T-cell (primary cell): ENCODE results near the gene FAM241A. TPM values are rescaled to one million over a fixed set of nuclear protein-coding genes. Genes with fewer than 3 reads are reported as not detected.

Experiments used
- ATAC-seq, 4 experiments: fragments of 200-7000 bp in 3 of 4; fragments of 150-1000 bp in 1 of 4; cut with Tn5 transposase; replicated peaks in 1 of 4; 1 replicate in 3 of 4; 2 replicates in 1 of 4; pipeline ENCODE4 v1.10.0; 2021; ENCODE audit warnings: moderate library complexity in 3 of 4, mild to moderate bottlenecking in 2 of 4, moderate number of reproducible peaks in 1 of 4
- CTCF ChIA-PET, 2 donors: fragments of 300-600 bp; sonication (Branson Sonifier 250); formaldehyde crosslinking; loops; one replicate each; lab custom pipeline; 2022; ENCODE audit warnings: antibody characterized with exemption in 2 of 2; lab: Charles Lee
- POLR2A ChIA-PET, 2 donors: fragments of 300-600 bp; sonication (Branson Sonifier 250); formaldehyde crosslinking; loops; one replicate each; lab custom pipeline; 2022; ENCODE audit warnings: antibody characterized with exemption in 2 of 2; lab: Charles Lee
- DNase-seq, 35 experiments: peaks; one replicate each; pipeline versions ENCODE4 v3.0.0 to v3.0.0-alpha.2; 2013 to 2023
- H3K27ac ChIP-seq: one replicate; pipeline ENCODE4 v1.5.1; 2013; ENCODE audit warnings: low read length
- H3K27me3 ChIP-seq, 2 experiments: replicated peaks in 1 of 2; 1 replicate in 1 of 2; 2 replicates in 1 of 2; pipeline versions ENCODE4 v1.6.1 to v1.7.0; 2013; ENCODE audit warnings: low read length in 1 of 2, mixed read lengths in 1 of 2; ENCODE audit not compliant: control insufficient read depth in 2 of 2, insufficient read depth in 2 of 2; ENCODE audit errors: extremely low read depth in 1 of 2
- H3K36me3 ChIP-seq, 2 donors: 1 replicate in 1 of 2; 2 replicates in 1 of 2; pipeline versions ENCODE4 v1.6.1 to v1.7.0; 2013; ENCODE audit warnings: low read length in 1 of 2; ENCODE audit not compliant: control insufficient read depth in 2 of 2, insufficient read depth in 1 of 2; ENCODE audit errors: extremely low read depth in 1 of 2
- H3K4me1 ChIP-seq, 2 experiments: 1 replicate in 1 of 2; 2 replicates in 1 of 2; pipeline versions ENCODE4 v1.6.1 to v1.7.0; 2013; ENCODE audit warnings: low read length in 2 of 2, mixed read lengths in 1 of 2; ENCODE audit not compliant: insufficient read depth in 2 of 2, control insufficient read depth in 1 of 2; ENCODE audit errors: extremely low read depth in 1 of 2
- H3K4me3 ChIP-seq, 2 donors: 1 replicate in 1 of 2; 2 replicates in 1 of 2; pipeline versions ENCODE4 v1.5.1 to v1.7.0; 2013; ENCODE audit warnings: mild to moderate bottlenecking in 2 of 2, low read length in 1 of 2, moderate library complexity in 1 of 2; ENCODE audit not compliant: control insufficient read depth in 1 of 2; ENCODE audit errors: extremely low read depth in 1 of 2
- H3K9me3 ChIP-seq: 2 replicates; pipeline ENCODE4 v1.7.0; 2013
- H3K27ac Mint-ChIP-seq, 2 donors: one replicate each; pipeline ENCODE4 v1.8.0; 2020 to 2021; ENCODE audit warnings: mild to moderate bottlenecking in 2 of 2, mixed read lengths in 2 of 2
- H3K27me3 Mint-ChIP-seq, 2 donors: one replicate each; pipeline ENCODE4 v1.8.0; 2021 to 2022; ENCODE audit warnings: mixed read lengths in 2 of 2
- H3K36me3 Mint-ChIP-seq: one replicate; pipeline ENCODE4 v1.8.0; 2021; ENCODE audit warnings: mixed read lengths
- H3K4me1 Mint-ChIP-seq, 3 donors: one replicate each; pipeline ENCODE4 v1.8.0; 2020 to 2022; ENCODE audit warnings: mixed read lengths in 3 of 3, mild to moderate bottlenecking in 1 of 3
- H3K4me3 Mint-ChIP-seq, 3 donors: one replicate each; pipeline ENCODE4 v1.8.0; 2020 to 2022; ENCODE audit warnings: mild to moderate bottlenecking in 3 of 3, mixed read lengths in 3 of 3, moderate library complexity in 3 of 3
- H3K9me3 Mint-ChIP-seq, 3 donors: one replicate each; pipeline ENCODE4 v1.8.0; 2020 to 2022; ENCODE audit warnings: mixed read lengths in 3 of 3
- WGBS: methylation state at CpG from one replicate; pipeline ENCODE4 v1.1.5; 2013; ENCODE audit warnings: missing lambda C conversion rate; ENCODE audit not compliant: insufficient coverage; 5-methylcytosine and 5-hydroxymethylcytosine counted together
- total RNA-seq, 35 experiments: library from RNA in 6 of 35; stranded (reverse) in 6 of 35; fragments of 120-200 nt in 1 of 35; gene quantifications; one replicate each; pipeline versions ENCODE4 v1.2.1 to v1.2.4 and lab custom pipeline; 2013 to 2026

The FAM241A gene
- total RNA-seq (1 to 10 TPM; 1.4 to 3.4 (median 2.0) TPM), total RNA-seq (lab: John Stamatoyannopoulos, UW) (5.7 to 130 (median 14.1) reads per million in 29 experiments)
- total RNA-seq (2013) = 1.9 TPM

- no peaks in the 10 kb centered on the region for H3K27me3 Mint-ChIP-seq
- peak; percentile 75 to 96 (median 86) for DNase-seq
- no peaks in the 10 kb centered on the region for H3K9me3 Mint-ChIP-seq
- no peaks in the 10 kb centered on the region for H3K9me3 ChIP-seq
- H3K4me1 Mint-ChIP-seq = peaks cover 28 to 45% (median 28%) of the 10 kb centered on the region in 3 donors
- H3K27me3 ChIP-seq = no peaks in the 10 kb centered on the region
- H3K4me1 ChIP-seq = peaks cover 5 to 8% of the 10 kb centered on the region in 2 experiments
- H3K4me3 Mint-ChIP-seq = peak within 1 kb of the TSS; percentile 82 to 89 (median 86)
- ChIA-PET POLR2A (no interaction called here), CTCF (no interaction called here)
- no peaks in the 10 kb centered on the region for H3K36me3 Mint-ChIP-seq
- ATAC-seq = peak; percentile 90 to 98 (median 96)
- peak within 1 kb of the TSS; percentile 80 for H3K27ac ChIP-seq
- peak within 1 kb of the TSS; percentile 90 to 91 for H3K4me3 ChIP-seq
- no peaks in the 10 kb centered on the region for H3K36me3 ChIP-seq
- H3K27ac Mint-ChIP-seq = peak within 1 kb of the TSS; percentile 68 to 95
- under 1% methylated on average over 68 of the region's 70 CpGs for WGBS
These were observed at the start of gene FAM241A for GRCh38 chr4:112145326-112145789. TSS of gene FAM241A (plus strand) at chr4:112145454. CDS start at chr4:112145581, 127 bp downstream.

GRCh38 chr4:112098841-112099530 is 46.3 kb upstream of the FAM241A start:
- H3K36me3 ChIP-seq = no peaks in the 10 kb centered on the region
- H3K4me3 ChIP-seq = no peak overlapping the region
- no peaks in the 10 kb centered on the region for H3K9me3 ChIP-seq
- no peak overlapping the region for H3K4me3 Mint-ChIP-seq
- WGBS = 95% methylated on average over 4 of the region's 4 CpGs
- H3K27me3 ChIP-seq = no peaks in the 10 kb centered on the region
- POLR2A ChIA-PET = no interaction called here
- H3K27ac ChIP-seq = no peak overlapping the region
- ATAC-seq (no peak), DNase-seq (no peak)
- H3K9me3 Mint-ChIP-seq = no peaks in the 10 kb centered on the region
- H3K27me3 Mint-ChIP-seq = peaks cover 6% of the 10 kb centered on the region in 2 donors
- H3K4me1 ChIP-seq = no peaks in the 10 kb centered on the region
- peaks cover 0 to 5% (median 0%) of the 10 kb centered on the region in 3 donors for H3K4me1 Mint-ChIP-seq
- CTCF ChIA-PET = interaction anchor here (0.6 to 4.5 kb wide), 10 partner anchors 10 to 508 kb away, joined by 3 to 27 read pairs (median 4); no protein-coding TSS in a partner anchor
- no peak overlapping the region for H3K27ac Mint-ChIP-seq
- no peaks in the 10 kb centered on the region for H3K36me3 Mint-ChIP-seq

GRCh38 chr4:112099701-112100297 is 45.5 kb upstream of the FAM241A start:
- Histone ChIP-seq H3K27me3 (no peaks in the 10 kb centered on the region), H3K27ac (no peak overlapping the region), H3K36me3 (no peaks in the 10 kb centered on the region), H3K4me3 (no peak overlapping the region), H3K4me1 (no peaks in the 10 kb centered on the region), H3K9me3 (no peaks in the 10 kb centered on the region)
- Mint-ChIP-seq H3K4me3 (no peak overlapping the region), H3K36me3 (no peaks in the 10 kb centered on the region), H3K9me3 (no peaks in the 10 kb centered on the region), H3K4me1 (peaks cover 0 to 5% (median 0%) of the 10 kb centered on the region in 3 donors), H3K27ac (no peak overlapping the region), H3K27me3 (peaks cover 3 to 4% of the 10 kb centered on the region in 2 donors)
- peak in 3 of 4 experiments; percentile 53 to 83 (median 63) for ATAC-seq
- DNase-seq = peak in 2 of 35 experiments; percentile 5 to 67
- ChIA-PET CTCF (interaction anchor here (0.5 to 4.5 kb wide), 19 partner anchors 48 to 1536 kb away, joined by 3 to 27 read pairs (median 3); no protein-coding TSS in a partner anchor), POLR2A (interaction anchor here in 1 of 2 donors (0.9 kb wide), 1 partner anchor 84 kb away, joined by 3 read pairs; no protein-coding TSS in a partner anchor)
- 33% methylated on average over 3 of the region's 5 CpGs for WGBS

GRCh38 chr4:112102875-112103370 is 42.3 kb upstream of the FAM241A start:
- Mint-ChIP-seq H3K4me3 (no peak overlapping the region), H3K27me3 (peaks cover 0 to 4% of the 10 kb centered on the region in 2 donors), H3K9me3 (no peaks in the 10 kb centered on the region), H3K27ac (no peak overlapping the region), H3K36me3 (no peaks in the 10 kb centered on the region), H3K4me1 (peaks cover 0 to 5% (median 0%) of the 10 kb centered on the region in 3 donors)
- H3K27me3 ChIP-seq = no peaks in the 10 kb centered on the region
- H3K36me3 ChIP-seq = no peaks in the 10 kb centered on the region
- no peaks in the 10 kb centered on the region for H3K4me1 ChIP-seq
- ATAC-seq = no peak
- no peak overlapping the region for H3K27ac ChIP-seq
- WGBS = 88% methylated on average over 5 of the region's 6 CpGs
- no peak for DNase-seq
- POLR2A ChIA-PET = interaction anchor here in 1 of 2 donors (0.5 kb wide), 1 partner anchor 145 kb away, joined by 3 read pairs; no protein-coding TSS in a partner anchor
- CTCF ChIA-PET = interaction anchor here (0.6 to 1.6 kb wide), 7 partner anchors 36 to 543 kb away, joined by 3 to 5 read pairs (median 3); no protein-coding TSS in a partner anchor
- H3K4me3 ChIP-seq = no peak overlapping the region
- no peaks in the 10 kb centered on the region for H3K9me3 ChIP-seq

GRCh38 chr4:112105201-112105969 is 39.9 kb upstream of the FAM241A start:
- Histone ChIP-seq H3K9me3 (no peaks in the 10 kb centered on the region), H3K27me3 (no peaks in the 10 kb centered on the region), H3K36me3 (no peaks in the 10 kb centered on the region), H3K27ac (no peak overlapping the region), H3K4me1 (no peaks in the 10 kb centered on the region), H3K4me3 (no peak overlapping the region)
- no peaks in the 10 kb centered on the region for H3K9me3 Mint-ChIP-seq
- peaks cover 0 to 3% (median 3%) of the 10 kb centered on the region in 3 donors for H3K4me1 Mint-ChIP-seq
- no peaks in the 10 kb centered on the region for H3K27me3 Mint-ChIP-seq
- H3K27ac Mint-ChIP-seq = no peak overlapping the region
- H3K4me3 Mint-ChIP-seq = no peak overlapping the region
- no CpG with 5 or more reads among the region's 2 CpGs for WGBS
- H3K36me3 Mint-ChIP-seq = no peaks in the 10 kb centered on the region
- no peak for DNase-seq
- no peak for ATAC-seq
- POLR2A ChIA-PET = no interaction called here
- CTCF ChIA-PET = interaction anchor here (0.5 to 0.7 kb wide), 2 partner anchors 105 to 137 kb away, joined by 5 to 7 read pairs; no protein-coding TSS in a partner anchor
